Kidney (tissue), 14 donors: Measurements from ENCODE around the gene MYO7B. TPM values are rescaled to one million over a fixed set of nuclear protein-coding genes. Genes with fewer than 3 reads are reported as not detected.

ENCODE experiments used
- DNase-seq, 5 donors: peaks; one replicate each; pipeline ENCODE4 v3.0.0-alpha.2; 2013 to 2020
- FAIRE-seq: peaks from 2 replicates; lab custom pipeline; 2012; peaks lifted over from hg19 to GRCh38; lab: Jason Lieb, UNC
- H3K27ac ChIP-seq, 2 donors: one replicate each; pipeline ENCODE4 v1.7.0; 2013; ENCODE audit warnings: low read depth in 2 of 2, low read length in 2 of 2, inconsistent platforms in 1 of 2
- H3K27me3 ChIP-seq: one replicate; pipeline ENCODE4 v1.7.1; 2013; ENCODE audit warnings: low read length, inconsistent platforms; ENCODE audit not compliant: control insufficient read depth, insufficient read depth
- H3K36me3 ChIP-seq, 3 donors: one replicate each; pipeline versions ENCODE4 v1.7.0 to v1.7.1; 2013; ENCODE audit warnings: low read length in 3 of 3, control low read depth in 1 of 3, inconsistent platforms in 1 of 3; ENCODE audit not compliant: insufficient read depth in 3 of 3, control insufficient read depth in 2 of 3
- H3K4me1 ChIP-seq, 3 donors: one replicate each; pipeline versions ENCODE4 v1.7.0 to v1.7.1; 2013; ENCODE audit warnings: low read length in 3 of 3, inconsistent platforms in 1 of 3, low read depth in 1 of 3; ENCODE audit not compliant: control insufficient read depth in 2 of 3, insufficient read depth in 2 of 3
- H3K4me3 ChIP-seq, 3 donors: one replicate each; pipeline versions ENCODE4 v1.7.0 to v1.8.1; 2013; ENCODE audit warnings: low read length in 3 of 3, control low read depth in 1 of 3, inconsistent platforms in 1 of 3
- H3K9ac ChIP-seq, 3 donors: one replicate each; pipeline versions ENCODE4 v1.7.0 to v1.7.1; 2013; ENCODE audit warnings: low read length in 3 of 3, control low read depth in 1 of 3, inconsistent platforms in 1 of 3
- H3K9me3 ChIP-seq, 3 donors: one replicate each; pipeline versions ENCODE4 v1.7.0 to v1.7.1; 2013; ENCODE audit warnings: low read length in 3 of 3, control low read depth in 1 of 3, inconsistent platforms in 1 of 3; ENCODE audit not compliant: control insufficient read depth in 2 of 3, insufficient read depth in 1 of 3
- CTCF ChIP-seq: IDR thresholded peaks from 3 replicates; pipeline ENCODE4 v1.5.1; 2012; ENCODE audit warnings: mild to moderate bottlenecking, moderate library complexity, borderline replicate concordance; ENCODE audit not compliant: insufficient read depth; ENCODE audit errors: extremely low read depth
- intact Hi-C: fragments of 100-400 bp; cut with DNase I; formaldehyde crosslinking; loops from one replicate; pipeline ENCODE4 v1.11.1; 2022
- polyA plus RNA-seq: library from polyadenylated mRNA; stranded (reverse); fragments of 350-450 nt; fragmentation: Illumina TruSeq; extraction: RNeasy Lipid Tissue Mini Kit (QIAGEN cat#74804); gene quantifications from one replicate; pipeline ENCODE4 v1.2.3, GENCODE V29; 2014; ENCODE audit warnings: low read depth, low replicate concordance; ENCODE audit not compliant: insufficient read depth
- total RNA-seq: library from RNA; stranded (reverse); fragmentation: NEBNext Ultra II Directional; extraction: Animal tissue kit (Norgen Biotek cat#: 25700); gene quantifications from one replicate; pipeline ENCODE4 v1.2.1, GENCODE V29; 2021
- donor health status: control.
- donor health status: control.
- donor health status: control.
- donor health status: control.
- donor health status: control.
- donor health status: DM: yes; HTN: yes; CAD: no.
- donor health status: Normal renal cell carcinoma (clear cell type).

The MYO7B gene
- total and polyA plus RNA-seq, 2 donors from 2014 or later, result 11.0 to 22.2 TPM

GRCh38 chr2:127680706-127681287 is 145.3 kb downstream of the MYO7B start:
- Histone ChIP-seq H3K9me3 (no peaks in the 10 kb centered on the region), H3K27ac (no peak overlapping the region)
- DNase-seq, result no peak

GRCh38 chr2:127681288-127681804 is 145.9 kb downstream of the MYO7B start:
- Histone ChIP-seq H3K36me3 (no peaks in the 10 kb centered on the region), H3K9ac (no peak overlapping the region), H3K27me3 (peaks cover 5% of the 10 kb centered on the region), H3K4me1 (peaks cover 0 to 13% (median 0%) of the 10 kb centered on the region in 3 donors), H3K4me3 (peak overlapping the region in 1 of 3 donors; percentile 25), H3K27ac (no peak overlapping the region), H3K9me3 (no peaks in the 10 kb centered on the region)
- DNase-seq, result no peak
- TF ChIP-seq CTCF, result no peak
- FAIRE-seq, result no peak
- intact Hi-C loops, result no loop called here

More at GRCh38 chr2:127680706-127681287, 145.3 kb downstream of the MYO7B start:
- Histone ChIP-seq H3K36me3 (no peaks in the 10 kb centered on the region), H3K27me3 (peaks cover 5% of the 10 kb centered on the region), H3K4me3 (peak overlapping the region in 1 of 3 donors; percentile 25), H3K4me1 (peaks cover 0 to 14% (median 0%) of the 10 kb centered on the region in 3 donors), H3K9ac (no peak overlapping the region)
- no peak for FAIRE-seq
- intact Hi-C loops, result no loop called here
- TF ChIP-seq CTCF, result no peak

GRCh38 chr2:127681976-127682857 is 146.7 kb downstream of the MYO7B start:
- intact Hi-C loops, result no loop called here
- Histone ChIP-seq H3K4me1 (peaks cover 0 to 8% (median 0%) of the 10 kb centered on the region in 3 donors), H3K27me3 (no peaks in the 10 kb centered on the region), H3K27ac (no peak overlapping the region), H3K9ac (no peak overlapping the region), H3K9me3 (no peaks in the 10 kb centered on the region), H3K4me3 (no peak overlapping the region), H3K36me3 (no peaks in the 10 kb centered on the region)
- DNase-seq, result no peak
- no peak for FAIRE-seq
- TF ChIP-seq CTCF, result no peak
